Kidney (tissue), 14 donors: ENCODE data around the gene METTL26. TPM values are rescaled to one million over a fixed set of nuclear protein-coding genes. Genes with fewer than 3 reads are reported as not detected.
A peak's percentile ranks its signal among the peaks of the same experiment; 100 is the strongest.

Experiments used
- DNase-seq, 5 donors: peaks; one replicate each; pipeline ENCODE4 v3.0.0-alpha.2; 2013 to 2020
- FAIRE-seq: peaks from 2 replicates; lab custom pipeline; 2012; peaks lifted over from hg19 to GRCh38; lab: Jason Lieb, UNC
- H3K27ac ChIP-seq, 2 donors: one replicate each; pipeline ENCODE4 v1.7.0; 2013; ENCODE audit warnings: low read depth in 2 of 2, low read length in 2 of 2, inconsistent platforms in 1 of 2
- H3K27me3 ChIP-seq: one replicate; pipeline ENCODE4 v1.7.1; 2013; ENCODE audit warnings: low read length, inconsistent platforms; ENCODE audit not compliant: control insufficient read depth, insufficient read depth
- H3K36me3 ChIP-seq, 3 donors: one replicate each; pipeline versions ENCODE4 v1.7.0 to v1.7.1; 2013; ENCODE audit warnings: low read length in 3 of 3, control low read depth in 1 of 3, inconsistent platforms in 1 of 3; ENCODE audit not compliant: insufficient read depth in 3 of 3, control insufficient read depth in 2 of 3
- H3K4me1 ChIP-seq, 3 donors: one replicate each; pipeline versions ENCODE4 v1.7.0 to v1.7.1; 2013; ENCODE audit warnings: low read length in 3 of 3, inconsistent platforms in 1 of 3, low read depth in 1 of 3; ENCODE audit not compliant: control insufficient read depth in 2 of 3, insufficient read depth in 2 of 3
- H3K4me3 ChIP-seq, 3 donors: one replicate each; pipeline versions ENCODE4 v1.7.0 to v1.8.1; 2013; ENCODE audit warnings: low read length in 3 of 3, control low read depth in 1 of 3, inconsistent platforms in 1 of 3
- H3K9ac ChIP-seq, 3 donors: one replicate each; pipeline versions ENCODE4 v1.7.0 to v1.7.1; 2013; ENCODE audit warnings: low read length in 3 of 3, control low read depth in 1 of 3, inconsistent platforms in 1 of 3
- H3K9me3 ChIP-seq, 3 donors: one replicate each; pipeline versions ENCODE4 v1.7.0 to v1.7.1; 2013; ENCODE audit warnings: low read length in 3 of 3, control low read depth in 1 of 3, inconsistent platforms in 1 of 3; ENCODE audit not compliant: control insufficient read depth in 2 of 3, insufficient read depth in 1 of 3
- intact Hi-C: fragments of 100-400 bp; cut with DNase I; formaldehyde crosslinking; loops from one replicate; pipeline ENCODE4 v1.11.1; 2022
- polyA plus RNA-seq: library from polyadenylated mRNA; stranded (reverse); fragments of 350-450 nt; fragmentation: Illumina TruSeq; extraction: RNeasy Lipid Tissue Mini Kit (QIAGEN cat#74804); gene quantifications from one replicate; pipeline ENCODE4 v1.2.3, GENCODE V29; 2014; ENCODE audit warnings: low read depth, low replicate concordance; ENCODE audit not compliant: insufficient read depth
- total RNA-seq: library from RNA; stranded (reverse); fragmentation: NEBNext Ultra II Directional; extraction: Animal tissue kit (Norgen Biotek cat#: 25700); gene quantifications from one replicate; pipeline ENCODE4 v1.2.1, GENCODE V29; 2021
- TF ChIP-seq, protein P1 (sequence below): IDR thresholded peaks from 3 replicates; pipeline ENCODE4 v1.5.1; 2012; ENCODE audit warnings: mild to moderate bottlenecking, moderate library complexity, borderline replicate concordance; ENCODE audit not compliant: insufficient read depth; ENCODE audit errors: extremely low read depth
- donor health status: control.
- donor health status: control.
- donor health status: control.
- donor health status: control.
- donor health status: control.
- donor health status: DM: yes; HTN: yes; CAD: no.
- donor health status: Normal renal cell carcinoma (clear cell type).

METTL26 gene
- total and polyA plus RNA-seq, 2 donors from 2014 or later: 44.2 to 183 TPM

- Histone ChIP-seq H3K27ac (peak overlapping the region in 1 of 2 donors; percentile 14), H3K9ac (no peak overlapping the region), H3K36me3 (peaks cover 0 to 6% (median 0%) of the 10 kb centered on the region in 3 donors), H3K4me1 (peaks cover 0 to 25% (median 12%) of the 10 kb centered on the region in 3 donors), H3K9me3 (no peaks in the 10 kb centered on the region), H3K4me3 (no peak overlapping the region), H3K27me3 (no peaks in the 10 kb centered on the region)
- DNase-seq (peak in 2 of 5 donors; percentile 52 to 78), FAIRE-seq (no peak)
- intact Hi-C loops: no loop called here
- TF ChIP-seq, protein P1, sequence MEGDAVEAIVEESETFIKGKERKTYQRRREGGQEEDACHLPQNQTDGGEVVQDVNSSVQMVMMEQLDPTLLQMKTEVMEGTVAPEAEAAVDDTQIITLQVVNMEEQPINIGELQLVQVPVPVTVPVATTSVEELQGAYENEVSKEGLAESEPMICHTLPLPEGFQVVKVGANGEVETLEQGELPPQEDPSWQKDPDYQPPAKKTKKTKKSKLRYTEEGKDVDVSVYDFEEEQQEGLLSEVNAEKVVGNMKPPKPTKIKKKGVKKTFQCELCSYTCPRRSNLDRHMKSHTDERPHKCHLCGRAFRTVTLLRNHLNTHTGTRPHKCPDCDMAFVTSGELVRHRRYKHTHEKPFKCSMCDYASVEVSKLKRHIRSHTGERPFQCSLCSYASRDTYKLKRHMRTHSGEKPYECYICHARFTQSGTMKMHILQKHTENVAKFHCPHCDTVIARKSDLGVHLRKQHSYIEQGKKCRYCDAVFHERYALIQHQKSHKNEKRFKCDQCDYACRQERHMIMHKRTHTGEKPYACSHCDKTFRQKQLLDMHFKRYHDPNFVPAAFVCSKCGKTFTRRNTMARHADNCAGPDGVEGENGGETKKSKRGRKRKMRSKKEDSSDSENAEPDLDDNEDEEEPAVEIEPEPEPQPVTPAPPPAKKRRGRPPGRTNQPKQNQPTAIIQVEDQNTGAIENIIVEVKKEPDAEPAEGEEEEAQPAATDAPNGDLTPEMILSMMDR: no peak
Observed at GRCh38 chr16:628321-629061, 7.6 kb downstream of the METTL26 start.

- Histone ChIP-seq H3K9me3 (no peaks in the 10 kb centered on the region), H3K36me3 (peaks cover 0 to 6% (median 0%) of the 10 kb centered on the region in 3 donors), H3K9ac (no peak overlapping the region), H3K4me3 (no peak overlapping the region), H3K4me1 (peaks cover 0 to 25% (median 12%) of the 10 kb centered on the region in 3 donors), H3K27ac (no peak overlapping the region), H3K27me3 (no peaks in the 10 kb centered on the region)
- intact Hi-C loops: no loop called here
- FAIRE-seq: no peak
- peak in 2 of 5 donors; percentile 69 to 85 for DNase-seq
- TF ChIP-seq, protein P1: no peak
Observed at GRCh38 chr16:627454-628239, 8.5 kb downstream of the METTL26 start.

DNA sequence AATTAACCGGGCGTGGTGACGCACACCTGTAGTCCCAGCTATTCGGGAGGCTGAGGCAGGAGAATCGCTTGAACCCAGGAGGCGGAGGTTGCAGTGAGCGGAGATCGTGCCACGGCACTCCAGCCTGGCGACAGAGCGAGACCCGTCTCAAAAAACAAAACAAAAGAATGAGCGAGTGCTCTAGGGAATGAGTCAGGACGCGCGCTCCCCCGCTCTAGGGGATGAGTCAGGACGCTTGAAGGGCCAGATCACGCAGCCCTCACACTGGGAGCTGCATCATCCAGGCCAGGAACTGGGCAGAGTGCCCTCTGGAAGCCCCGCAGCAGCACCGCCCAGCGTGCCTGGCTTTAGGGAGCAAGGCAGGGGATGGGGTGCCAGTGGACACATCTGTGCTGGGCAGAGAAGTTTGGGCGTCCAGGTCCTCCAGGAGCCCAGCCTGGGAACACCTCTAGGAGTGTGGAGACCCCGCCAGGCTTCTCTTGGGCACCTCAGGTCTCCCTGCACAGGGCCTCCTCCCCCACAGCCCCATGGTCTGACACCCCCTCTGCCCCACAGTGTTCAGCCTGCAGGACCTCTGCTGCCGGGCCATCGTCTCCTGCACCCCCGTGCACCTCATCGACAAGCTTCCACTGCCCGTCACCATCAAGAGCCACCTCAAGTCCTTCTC, 9.2 kb downstream of the METTL26 start:
- Histone ChIP-seq H3K4me1 (peaks cover 0 to 25% (median 12%) of the 10 kb centered on the region in 3 donors), H3K9ac (no peak overlapping the region), H3K9me3 (no peaks in the 10 kb centered on the region), H3K4me3 (no peak overlapping the region), H3K36me3 (peaks cover 0 to 6% (median 0%) of the 10 kb centered on the region in 3 donors), H3K27me3 (no peaks in the 10 kb centered on the region), H3K27ac (no peak overlapping the region)
- DNase-seq (no peak), FAIRE-seq (no peak)
- TF ChIP-seq, protein P1: no peak
- intact Hi-C loops: no loop called here
